ENCODE results near the gene PLA2G12B. TPM values are rescaled to one million over a fixed set of nuclear protein-coding genes. Genes with fewer than 3 reads are reported as not detected.
"Not testable (repeated sequence)": the region's sequence is repeated elsewhere in the genome, so short reads cannot be mapped to it uniquely, and the experiment has no call there.

Gene PLA2G12B
- 10 to 100 TPM in 1 of 2 donors, 1 to 10 TPM in 1; 6.6 to 10.7 TPM for total RNA-seq
- long read RNA-seq, partial matches to known transcripts = 0 of 5 reads
- long read RNA-seq, other reads (novel, unspliced or antisense) = 4 of 5 reads

GRCh38 chr10:72954596-72955554 lies at the start of gene PLA2G12B:
TSS of gene PLA2G12B (minus strand) at chr10:72954806. CDS start at chr10:72954685, 121 bp downstream.
- intact Hi-C loops (cut with DNase I) = no loop called here
- ATAC-seq = peak; percentile 45 to 68

DNA sequence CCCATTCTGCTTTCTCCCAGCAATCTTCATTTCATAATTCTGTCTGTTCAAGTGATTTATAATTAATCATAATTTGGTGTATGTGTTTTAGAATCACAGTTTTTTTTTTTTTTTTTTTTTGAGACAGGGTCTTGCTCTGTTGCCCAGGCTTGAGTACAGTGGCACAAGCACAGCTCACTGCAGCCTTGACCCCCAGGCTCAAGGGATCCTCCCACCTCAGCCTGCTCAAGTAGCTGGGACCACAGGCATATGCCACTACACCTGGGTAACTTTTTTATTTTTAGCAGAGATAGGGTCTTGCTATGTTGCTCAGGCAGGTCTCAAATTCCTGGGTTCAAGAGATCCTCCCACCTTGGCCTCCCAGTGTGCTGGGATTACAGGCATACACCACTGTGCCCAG lies 49.2 kb upstream of the PLA2G12B start:
- DNase-seq = no peak
- intact Hi-C loops (cut with DNase I) = no loop called here
- no peak for ATAC-seq

More at GRCh38 chr10:72954596-72955554, at the start of gene PLA2G12B:
- DNase-seq = peak; percentile 30

GRCh38 chr10:73000973-73001372 lies 46.4 kb upstream of the PLA2G12B start:
- intact Hi-C loops (cut with DNase I) = no loop called here
- DNase-seq = no peak
- no peak for ATAC-seq

GRCh38 chr10:72997099-72997498 lies 42.5 kb upstream of the PLA2G12B start:
- ATAC-seq (no peak), DNase-seq (no peak)
- intact Hi-C loops (cut with DNase I) = no loop called here

- ATAC-seq; intact Hi-C loops (cut with DNase I); DNase-seq: not testable (repeated sequence)
Observed at GRCh38 chr10:72995459-72995858, 40.9 kb upstream of the PLA2G12B start.

GRCh38 chr10:72989771-72990170 lies 35.2 kb upstream of the PLA2G12B start:
- ATAC-seq; DNase-seq; intact Hi-C loops (cut with DNase I): not testable (repeated sequence)

GRCh38 chr10:72984618-72985017 lies 30.0 kb upstream of the PLA2G12B start:
- DNase-seq; ATAC-seq; intact Hi-C loops (cut with DNase I): not testable (repeated sequence)

- intact Hi-C loops (cut with DNase I) = no loop called here
- DNase-seq (no peak), ATAC-seq (peak in 1 of 2 donors; percentile 35)
Observed at GRCh38 chr10:72981882-72982529, 27.4 kb upstream of the PLA2G12B start.

DNA sequence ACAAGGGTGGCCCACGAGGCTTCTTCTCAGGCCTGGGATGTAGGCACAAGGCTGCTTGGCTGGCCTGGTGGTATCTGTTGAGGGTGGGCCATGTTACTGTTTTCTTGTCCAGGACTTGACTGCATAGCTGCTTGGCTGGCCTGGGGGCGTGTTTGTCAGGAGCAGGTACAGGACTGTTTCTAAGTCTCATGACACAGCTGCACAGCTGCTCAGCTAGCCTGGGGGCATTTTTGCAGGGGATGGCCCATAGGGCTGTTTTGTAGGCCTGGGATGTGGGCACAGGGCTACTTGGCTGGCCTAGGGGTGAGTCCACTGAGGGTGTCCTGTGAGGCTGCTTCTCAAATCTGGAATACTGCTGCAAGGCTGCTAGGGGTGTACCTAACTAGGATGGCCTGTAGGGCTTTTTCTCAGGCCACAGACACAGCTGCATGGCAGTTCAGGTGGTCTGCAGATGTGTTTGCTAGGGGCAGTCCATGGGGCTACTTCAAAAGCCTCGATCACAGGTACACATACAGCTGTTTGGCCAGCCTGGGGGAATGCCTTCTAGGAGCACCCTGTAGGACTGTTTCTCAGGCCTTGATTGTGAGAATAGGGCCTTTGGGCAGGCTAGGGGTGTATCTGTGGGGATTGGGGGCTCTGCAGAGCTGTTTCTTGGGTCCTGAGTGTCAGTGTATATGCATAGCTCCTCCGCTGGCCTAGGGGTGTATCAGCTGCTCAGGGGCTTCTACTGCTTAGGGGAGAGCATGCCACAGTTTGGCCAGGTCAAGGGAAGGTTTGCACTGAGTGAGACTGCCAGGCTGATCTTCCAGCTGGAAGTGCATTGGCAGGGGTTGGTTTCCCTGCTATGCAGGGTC lies 26.6 kb upstream of the PLA2G12B start:
- intact Hi-C loops (cut with DNase I) = no loop called here
- DNase-seq = no peak
- peak in 1 of 2 donors; percentile 29 for ATAC-seq

GRCh38 chr10:72980348-72980747 lies 25.7 kb upstream of the PLA2G12B start:
- DNase-seq = no peak
- ATAC-seq = no peak
- intact Hi-C loops (cut with DNase I) = no loop called here

DNA sequence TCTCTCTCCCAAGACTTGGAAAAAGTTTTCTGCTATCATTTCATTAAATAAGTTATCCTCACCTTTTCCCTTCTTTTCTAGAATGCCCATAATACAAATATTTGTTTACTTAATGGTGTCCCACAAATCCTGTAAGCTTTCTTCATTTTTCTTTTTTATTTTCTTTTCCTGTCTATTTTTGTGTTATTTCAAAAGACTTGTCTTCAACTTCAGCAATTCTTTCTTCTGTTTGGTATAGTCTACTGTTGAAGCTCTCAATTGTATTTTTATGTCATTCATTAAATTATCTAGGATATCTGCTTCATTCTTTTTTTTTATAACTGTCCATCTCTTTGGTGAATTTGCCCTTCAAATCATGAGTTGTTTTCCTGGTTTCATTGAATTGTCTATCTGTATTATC lies 25.1 kb upstream of the PLA2G12B start:
- no peak for ATAC-seq

DNA sequence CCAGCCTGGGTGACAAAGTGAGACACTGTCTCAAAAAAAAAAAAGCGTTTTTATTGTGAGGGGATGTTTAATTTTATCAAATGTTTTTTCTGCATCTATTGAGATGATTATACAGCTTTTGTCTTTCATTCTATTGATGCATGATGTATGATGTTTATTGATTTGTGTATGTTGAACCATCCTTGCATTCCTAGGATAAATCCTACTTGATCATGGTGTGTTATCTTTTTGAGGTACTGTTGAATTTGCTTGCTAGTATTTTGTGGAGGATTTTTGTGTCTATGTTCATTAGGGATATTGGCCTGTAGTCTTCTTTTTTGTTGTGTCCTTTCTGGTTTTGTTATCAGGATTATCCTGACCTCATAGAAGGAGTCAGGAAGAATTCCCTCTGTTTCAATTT lies 22.3 kb upstream of the PLA2G12B start:
- DNase-seq = no peak
- intact Hi-C loops (cut with DNase I) = no loop called here
- ATAC-seq = no peak

More for the DNA sequence above, 25.1 kb upstream of the PLA2G12B start:
- no peak for DNase-seq
- intact Hi-C loops (cut with DNase I) = no loop called here

- ATAC-seq = no peak
- no peak for DNase-seq
- intact Hi-C loops (cut with DNase I) = no loop called here
Observed at GRCh38 chr10:72956001-72956400, 1.4 kb upstream of the PLA2G12B start.

GRCh38 chr10:72954230-72954595 lies 393 bp downstream of the PLA2G12B start:
- no peak for DNase-seq
- intact Hi-C loops (cut with DNase I) = no loop called here
- peak in 1 of 2 donors; percentile 9 for ATAC-seq

GRCh38 chr10:72953687-72954086 lies 919 bp downstream of the PLA2G12B start:
- intact Hi-C loops (cut with DNase I) = no loop called here
- ATAC-seq = peak; percentile 72 to 75
- no peak for DNase-seq

DNA sequence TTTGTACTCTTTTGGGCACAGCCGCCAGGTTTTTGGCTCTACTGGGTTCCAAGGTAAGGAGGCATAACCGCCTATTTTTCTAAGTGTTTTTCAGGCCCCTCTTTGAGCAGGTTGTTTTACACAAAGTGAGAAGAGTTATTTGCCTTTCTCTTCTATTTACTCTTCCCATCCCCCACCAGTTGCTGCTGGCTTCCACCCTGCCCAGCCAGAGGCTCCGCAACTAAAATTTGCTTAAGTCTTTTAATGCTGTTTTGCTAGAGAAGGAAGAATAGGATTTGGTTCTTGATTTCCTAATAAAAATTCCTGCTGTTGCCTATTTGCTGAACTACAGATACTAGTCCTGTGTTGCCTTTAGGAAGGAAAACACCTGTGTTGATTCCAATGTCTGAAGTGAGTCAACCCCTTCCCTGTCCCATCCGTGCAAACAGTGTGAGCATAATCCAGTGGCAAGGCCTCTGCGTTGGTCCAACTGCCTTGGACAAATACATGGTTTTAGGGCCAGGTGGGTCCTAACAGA lies 1.9 kb downstream of the PLA2G12B start:
- no peak for DNase-seq
- ATAC-seq = no peak
- intact Hi-C loops (cut with DNase I) = no loop called here

GRCh38 chr10:72952189-72952588 lies 2.4 kb downstream of the PLA2G12B start:
- intact Hi-C loops (cut with DNase I) = no loop called here
- DNase-seq = no peak
- ATAC-seq = no peak

GRCh38 chr10:72951760-72952159 lies 2.8 kb downstream of the PLA2G12B start:
- intact Hi-C loops (cut with DNase I) = no loop called here
- DNase-seq (no peak), ATAC-seq (no peak)

- intact Hi-C loops (cut with DNase I) = no loop called here
- ATAC-seq (no peak), DNase-seq (no peak)
Observed at GRCh38 chr10:72948762-72949161, 5.8 kb downstream of the PLA2G12B start.
